Activated CD8-positive, alpha-beta memory T cell treated with anti-CD3 and anti-CD28 coated beads for 1 hour (primary cell): ENCODE measurements around the gene AGBL1.
"Not testable (repeated sequence)": the region's sequence is repeated elsewhere in the genome, so short reads cannot be mapped to it uniquely, and the experiment has no call there.

Experiments used
- DNase-seq, 2 donors: peaks; one replicate each; pipeline ENCODE4 v3.0.0-alpha.2; 2020; ENCODE audit warnings: low read depth in 1 of 2; ENCODE audit errors: extremely low read depth in 1 of 2

The AGBL1 gene

DNA sequence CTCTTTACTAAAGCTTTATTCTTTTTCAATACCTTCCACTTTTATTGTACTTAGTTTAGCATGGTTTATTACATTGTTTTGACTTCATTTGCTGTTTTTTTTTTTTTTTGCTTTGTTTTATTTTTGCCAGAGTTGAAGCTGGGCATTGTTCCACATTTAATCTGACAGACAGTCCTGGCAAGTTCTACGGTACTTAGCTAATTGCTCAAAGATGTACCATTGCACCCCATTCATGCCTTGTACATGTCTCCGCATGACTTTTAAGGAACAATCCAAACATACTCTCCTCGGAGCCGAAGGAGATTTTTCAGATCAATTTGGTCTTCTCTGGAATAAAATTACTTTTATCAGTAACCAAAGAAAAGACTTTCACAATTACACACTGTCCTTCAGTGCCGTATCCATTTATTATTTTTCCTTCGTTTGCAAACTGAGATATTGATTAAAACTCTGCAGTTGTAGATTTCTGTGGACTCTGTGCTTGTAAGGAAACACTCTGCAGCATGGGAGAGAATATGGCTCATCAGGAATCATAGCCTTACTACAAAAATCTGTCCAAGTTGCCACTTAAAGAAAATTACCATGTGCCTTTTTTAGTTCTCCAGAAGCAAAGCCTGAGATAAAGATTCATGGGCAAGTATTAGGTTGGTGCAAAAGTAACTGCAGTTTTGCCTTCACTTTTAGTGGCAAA lies 952.0 kb downstream of the AGBL1 start:
- DNase-seq: no peak

DNA sequence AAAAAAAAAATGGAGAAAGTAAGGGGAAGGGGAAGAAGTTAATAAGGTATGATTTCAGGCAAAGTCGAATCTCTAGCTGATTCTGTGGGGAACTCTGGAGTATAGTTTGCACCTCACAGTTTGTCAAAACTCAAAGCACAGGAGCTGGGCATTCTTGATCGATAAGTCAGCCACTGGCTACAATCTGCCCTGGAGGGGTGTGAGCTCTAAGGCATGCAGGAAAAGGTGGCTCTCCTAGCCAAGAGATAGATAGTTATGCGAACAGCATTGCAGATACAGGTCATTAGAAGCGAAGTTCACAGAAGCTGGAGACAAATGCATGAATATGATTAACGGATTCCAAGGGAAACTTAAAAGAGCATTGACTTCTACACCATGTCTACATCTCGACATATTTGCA lies 952.6 kb downstream of the AGBL1 start:
- no peak for DNase-seq

DNA sequence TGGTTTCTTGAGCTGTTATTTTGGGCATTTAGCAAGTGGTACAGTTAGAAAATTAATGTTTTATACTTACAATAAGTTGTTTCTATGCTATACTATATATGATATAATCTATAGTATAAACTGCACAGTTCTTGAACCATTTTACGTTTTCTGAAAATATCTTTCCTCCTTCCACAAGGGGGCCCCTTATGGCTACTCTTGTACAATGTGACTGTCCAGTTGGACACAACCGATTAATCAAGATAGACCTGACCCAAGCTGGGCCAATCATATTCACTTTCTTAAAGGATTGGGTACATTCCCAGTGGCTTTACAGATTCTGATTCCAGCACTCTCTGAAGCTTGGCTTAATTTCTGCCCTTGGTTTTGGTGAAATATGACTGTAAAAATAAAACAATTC lies 953.4 kb downstream of the AGBL1 start:
- DNase-seq: no peak

DNA sequence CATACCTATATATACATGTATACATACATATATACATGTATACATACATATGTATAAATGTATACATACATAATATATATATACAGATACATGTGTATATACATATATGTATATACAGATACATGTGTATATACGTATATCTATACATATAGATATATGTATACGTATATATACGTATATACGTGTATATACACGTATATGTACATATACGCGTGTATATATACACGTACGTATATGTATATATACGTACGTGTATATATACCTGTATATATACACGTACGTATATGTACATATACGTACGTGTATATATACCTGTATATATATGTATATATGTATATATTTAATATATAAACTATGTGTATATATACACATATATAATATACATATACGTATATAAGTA lies 955.2 kb downstream of the AGBL1 start:
- DNase-seq: no peak

DNA sequence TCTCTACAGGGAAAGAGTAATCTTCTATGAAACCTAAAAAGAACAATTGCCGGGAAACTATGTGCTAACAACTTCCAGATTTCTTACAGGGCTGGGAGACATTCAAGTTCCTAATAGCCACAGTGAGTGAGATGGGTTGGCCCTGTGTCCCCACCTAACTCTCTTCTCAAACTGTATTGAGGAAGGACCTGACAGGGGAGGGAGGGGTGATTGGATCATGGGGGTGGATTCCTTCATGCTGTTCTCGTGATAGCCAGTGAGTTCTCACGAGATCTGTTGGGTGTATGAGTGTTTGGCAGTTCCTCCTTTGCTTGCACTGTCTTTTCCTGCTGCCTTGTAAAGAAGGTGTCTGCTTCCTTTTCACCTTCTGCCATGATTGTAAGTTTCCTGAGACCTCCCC lies 958.7 kb downstream of the AGBL1 start:
- no peak for DNase-seq

DNA sequence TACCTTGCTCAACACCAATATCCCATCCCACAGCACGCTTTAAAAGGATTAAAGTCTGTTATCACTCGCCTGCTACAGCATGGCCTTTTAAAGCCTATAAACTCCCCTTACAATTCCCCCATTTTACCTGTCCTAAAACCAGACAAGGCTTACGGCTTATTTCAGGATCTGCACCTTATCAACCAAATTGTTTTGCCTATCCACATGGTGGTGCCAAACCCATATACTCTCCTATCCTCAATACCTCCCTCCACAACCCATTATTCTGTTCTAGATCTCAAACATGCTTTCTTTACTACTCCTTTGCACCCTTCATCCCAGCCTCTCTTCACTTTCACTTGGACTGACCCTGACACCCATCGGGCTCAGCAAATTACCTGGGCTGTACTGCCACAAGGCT lies 962.9 kb downstream of the AGBL1 start:
- DNase-seq: not testable (repeated sequence)

DNA sequence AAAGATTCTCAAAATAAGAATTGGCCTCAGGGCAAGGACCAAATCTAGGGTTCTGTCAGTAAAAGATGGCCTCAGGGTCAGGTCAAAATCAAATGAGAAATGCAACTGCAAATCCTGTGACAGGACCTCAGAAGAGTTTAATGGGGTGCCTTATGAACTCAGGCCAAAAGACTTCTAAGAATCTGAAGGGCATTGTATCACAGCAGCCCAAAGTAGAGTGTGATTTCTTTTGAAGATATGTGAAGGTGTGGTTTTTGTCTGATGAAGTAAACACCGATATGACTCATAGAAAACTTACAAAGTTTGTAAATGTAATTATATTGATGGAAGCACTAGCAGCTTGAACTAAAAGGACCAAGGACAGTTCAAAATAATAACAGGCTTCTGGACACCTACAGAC lies 966.1 kb downstream of the AGBL1 start:
- DNase-seq: no peak

DNA sequence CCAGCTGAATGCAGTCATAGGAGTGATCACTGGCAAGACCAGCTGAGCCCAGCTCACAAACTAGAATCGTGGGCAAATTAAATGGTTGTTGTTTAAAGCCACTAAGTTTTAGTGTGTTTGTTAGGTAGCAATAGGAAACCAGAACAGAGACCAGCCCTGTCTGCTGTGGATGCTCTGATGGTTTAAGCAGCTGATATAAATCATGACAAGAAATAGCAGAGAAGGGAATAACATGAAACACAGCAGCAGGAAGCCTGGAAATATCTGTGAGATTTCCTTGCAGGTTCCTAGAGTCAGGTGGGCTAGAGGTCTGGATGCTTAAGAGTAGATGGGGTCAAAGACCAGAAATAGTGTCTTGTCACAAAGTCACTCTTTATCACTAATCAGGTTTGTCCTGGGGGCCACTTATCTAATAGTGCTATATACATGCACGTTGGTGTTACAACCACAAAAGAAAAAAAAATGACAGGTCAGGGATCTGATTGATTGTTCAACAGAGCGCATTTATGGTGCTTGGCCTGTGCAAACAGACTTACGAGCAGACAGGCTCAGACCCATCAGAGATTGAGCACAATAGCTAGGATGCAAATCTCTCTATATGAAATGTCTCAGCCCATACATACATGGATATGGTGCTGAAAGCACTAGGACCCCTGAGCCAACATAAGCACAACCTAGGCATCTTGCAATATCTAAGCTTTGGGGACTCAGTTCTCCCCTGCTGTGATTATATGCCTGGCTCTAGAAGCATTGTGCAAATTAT lies 967.7 kb downstream of the AGBL1 start:
- no peak for DNase-seq
